NCI-H1694 treated with DMSO at 0.1 percent for 48 hours (cell line): ENCODE measurements around the gene CIDEB.
A peak's percentile ranks its signal among the peaks of the same experiment; 100 is the strongest.
"Not testable (repeated sequence)": the region's sequence is repeated elsewhere in the genome, so short reads cannot be mapped to it uniquely, and the experiment has no call there.

Experiments
- DNase-seq: peaks from one replicate; lab custom pipeline; 2025; lab: John Stamatoyannopoulos, UW

CIDEB gene

DNA sequence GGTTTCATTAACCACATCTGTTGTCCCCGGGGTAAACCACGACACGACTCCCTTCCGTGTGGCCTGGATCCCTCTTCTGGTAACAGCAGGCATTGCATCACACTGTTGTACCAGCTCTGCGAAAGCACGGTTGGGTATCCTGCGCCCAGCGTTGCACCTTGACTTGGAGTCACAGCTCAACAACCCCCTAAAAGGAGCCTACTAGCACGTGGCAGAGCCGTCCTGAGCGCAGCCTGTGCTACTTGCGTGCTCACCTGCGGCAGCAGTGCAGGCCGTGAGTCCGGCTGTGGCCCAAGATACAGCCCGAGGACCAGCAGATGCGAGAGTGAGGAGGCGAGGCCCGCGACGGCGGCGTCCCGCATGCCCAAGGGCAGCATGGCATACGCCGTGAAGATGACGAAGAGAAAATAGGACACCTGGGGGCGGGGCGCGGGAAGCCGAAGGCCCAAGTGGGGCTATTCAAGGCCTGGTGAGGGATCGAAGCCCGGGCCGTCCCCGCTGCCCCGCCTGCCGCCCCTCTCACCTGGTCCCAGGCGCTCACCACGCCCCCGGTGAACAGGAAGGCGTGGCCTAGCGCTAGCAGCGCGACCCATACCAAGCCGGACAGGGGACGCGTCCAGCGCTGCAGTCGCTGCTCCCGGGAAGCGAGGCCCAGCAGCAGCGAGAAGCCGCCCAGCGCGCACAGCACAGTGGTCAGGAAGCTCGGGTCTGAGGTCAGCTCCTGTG, 24.7 kb upstream of the CIDEB start:
- DNase-seq: peak; percentile 59

DNA sequence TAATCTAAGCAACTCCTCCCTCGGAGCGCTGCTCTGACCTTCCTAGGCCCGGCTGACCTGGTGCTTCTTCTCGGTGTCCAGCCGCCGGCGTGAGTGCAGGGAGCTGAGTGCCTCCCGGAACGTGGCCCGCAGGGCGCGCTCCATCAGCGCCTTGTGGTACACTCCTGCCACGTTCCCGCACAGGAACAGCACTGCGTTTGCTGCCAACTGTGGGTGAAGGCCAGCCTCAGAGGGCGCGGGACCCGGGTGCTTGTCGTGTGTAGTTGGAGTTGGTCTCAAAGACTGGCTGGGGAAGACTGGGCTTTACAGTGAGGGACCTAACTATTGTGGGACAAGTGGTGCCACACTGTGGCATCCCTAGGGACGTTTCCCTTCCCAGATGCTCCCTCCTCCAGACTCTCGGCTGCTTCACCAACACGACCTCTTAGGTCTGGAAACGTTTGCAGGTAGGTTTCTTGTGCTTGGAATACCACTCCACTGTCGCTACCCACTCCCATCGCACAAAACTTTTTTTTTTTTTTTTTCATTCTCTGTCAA, 24.0 kb upstream of the CIDEB start:
- no peak for DNase-seq

DNA sequence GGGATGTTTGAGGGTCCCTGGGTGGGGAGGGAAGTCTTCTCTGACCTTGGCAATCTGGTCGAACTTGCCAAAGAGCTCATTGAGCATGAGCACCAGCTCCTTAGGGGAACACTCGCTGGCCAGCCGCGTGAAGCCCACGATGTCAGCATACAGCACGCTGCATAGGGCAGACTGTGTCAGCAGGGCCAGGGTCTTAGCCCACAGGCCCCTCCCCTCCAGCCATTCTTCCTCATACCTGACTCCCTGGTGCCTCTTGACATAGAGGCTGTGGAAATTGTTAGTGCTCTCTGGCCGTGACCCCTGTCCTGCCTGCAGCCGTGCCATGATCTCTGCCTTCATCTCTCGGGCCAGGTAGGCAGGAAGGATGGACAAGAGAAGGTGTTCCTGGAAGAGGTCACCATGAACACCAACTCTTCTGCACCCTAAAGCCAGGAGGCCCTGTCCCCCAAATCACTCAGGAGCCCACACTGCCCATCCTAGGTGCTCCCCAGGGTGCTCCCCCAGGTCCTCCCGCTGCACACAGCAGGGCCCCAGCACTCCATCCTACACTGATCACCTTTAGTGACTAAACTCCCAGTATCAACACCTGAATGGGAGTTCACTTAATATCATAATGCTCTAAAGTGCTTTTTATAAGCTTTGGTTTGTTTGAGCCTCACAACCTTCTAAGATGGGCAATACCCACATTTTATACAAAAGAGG, 23.3 kb upstream of the CIDEB start:
- DNase-seq: no peak

DNA sequence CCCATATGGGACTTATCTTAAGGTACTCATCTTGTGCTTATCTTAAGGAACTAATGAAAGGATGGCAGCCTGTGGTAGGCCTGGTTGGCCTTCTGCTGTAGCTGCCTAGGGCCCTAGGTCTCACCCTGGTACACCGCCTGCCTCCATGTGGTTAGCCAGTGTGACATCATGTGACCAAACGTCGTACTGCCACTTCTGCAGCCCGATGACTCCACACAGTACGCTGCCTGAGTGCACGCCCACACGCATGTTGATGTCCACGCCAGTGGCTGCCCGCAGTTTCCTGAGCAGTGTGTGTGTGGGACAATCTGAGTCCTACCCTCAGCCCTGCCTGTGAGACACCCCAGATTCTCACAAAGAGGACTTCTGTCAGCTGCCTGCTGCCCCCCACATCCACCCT, 22.0 kb upstream of the CIDEB start:
- no peak for DNase-seq

DNA sequence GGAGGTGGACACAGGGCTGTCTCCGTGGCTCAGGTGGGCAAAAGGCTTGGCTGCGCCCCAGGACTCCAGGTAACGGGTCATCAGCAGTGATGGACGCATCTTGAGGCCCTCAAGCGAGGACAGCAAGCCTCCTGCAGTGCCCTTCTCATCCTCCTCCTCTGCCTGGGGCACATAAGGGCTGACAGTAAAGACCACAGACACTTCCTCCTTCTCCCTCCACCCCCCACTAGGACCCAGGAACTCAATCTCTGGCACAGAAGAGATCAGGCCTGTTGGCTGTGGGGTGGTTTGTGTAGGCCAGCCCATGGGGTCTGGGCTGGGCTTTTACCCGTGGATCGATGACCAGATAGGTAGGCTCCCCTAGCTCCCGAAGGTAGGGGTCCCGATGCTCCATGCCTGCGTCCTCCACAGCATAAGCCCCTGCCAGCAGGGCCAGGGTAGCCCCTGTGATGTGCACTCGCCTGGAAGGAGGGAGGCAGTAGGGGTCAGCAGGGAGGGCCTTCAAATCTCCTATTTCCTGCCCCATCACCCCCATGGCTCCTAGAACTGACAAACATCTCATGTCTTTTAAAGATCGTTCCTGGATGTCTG, 21.4 kb upstream of the CIDEB start:
- DNase-seq: no peak

DNA sequence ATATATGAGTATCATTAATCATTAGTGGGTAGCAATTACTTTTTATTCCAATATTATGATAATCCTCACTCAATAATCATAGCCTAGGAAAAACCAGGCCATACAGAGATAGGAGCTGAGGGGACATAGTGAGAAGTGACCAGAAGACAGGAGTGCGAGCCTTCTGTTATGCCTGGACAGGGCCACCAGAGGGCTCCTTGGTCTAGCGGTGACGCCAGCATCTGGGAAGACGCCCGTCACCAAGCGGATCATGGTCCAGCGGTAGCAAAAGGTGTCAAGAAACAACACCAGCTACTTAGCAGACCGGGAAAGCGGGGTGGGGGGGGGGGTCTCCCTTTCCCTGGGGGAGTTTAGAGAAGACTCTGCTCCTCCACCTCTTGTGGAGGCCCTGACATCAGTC, 20.1 kb upstream of the CIDEB start:
- DNase-seq: not testable (repeated sequence)

DNA sequence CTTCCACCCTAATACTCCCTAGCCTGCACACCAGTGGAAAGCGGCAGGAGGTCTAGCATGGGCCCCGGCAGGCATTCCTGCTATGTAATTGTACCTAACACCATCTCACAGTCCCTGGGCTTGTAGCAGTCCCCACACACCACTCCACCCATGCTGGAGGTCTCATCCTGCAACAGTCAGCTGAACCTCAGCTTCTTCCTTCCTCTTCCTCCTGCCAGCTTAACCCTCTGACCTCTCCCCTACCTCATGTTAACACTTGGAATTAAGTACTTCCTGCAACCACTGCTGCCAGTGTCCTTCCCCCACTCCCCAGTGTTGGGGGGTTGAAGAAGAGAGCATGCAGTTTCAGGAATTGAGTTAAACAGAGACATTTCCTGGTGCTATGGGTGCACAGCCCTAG, 19.5 kb upstream of the CIDEB start:
- no peak for DNase-seq

DNA sequence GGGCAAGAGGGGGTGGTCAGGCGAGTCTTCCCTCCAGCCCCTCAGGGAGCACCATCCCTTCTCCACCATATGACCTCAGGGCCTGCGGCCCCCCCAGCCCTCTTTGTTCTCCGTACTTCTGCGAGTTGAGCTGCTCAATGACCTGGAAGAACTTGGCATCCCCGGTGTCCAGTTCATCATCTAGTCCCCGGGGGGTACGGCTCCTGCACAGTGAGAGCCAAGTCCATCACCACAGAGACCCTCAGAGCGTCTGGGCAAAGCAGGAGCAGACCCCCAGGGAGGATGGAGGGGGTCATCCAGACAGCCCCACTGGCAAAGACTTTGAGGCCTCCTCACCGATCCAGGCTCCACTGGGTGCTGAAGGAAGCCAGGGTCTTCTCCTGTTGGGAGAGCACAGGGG, 18.2 kb upstream of the CIDEB start:
- DNase-seq: no peak

DNA sequence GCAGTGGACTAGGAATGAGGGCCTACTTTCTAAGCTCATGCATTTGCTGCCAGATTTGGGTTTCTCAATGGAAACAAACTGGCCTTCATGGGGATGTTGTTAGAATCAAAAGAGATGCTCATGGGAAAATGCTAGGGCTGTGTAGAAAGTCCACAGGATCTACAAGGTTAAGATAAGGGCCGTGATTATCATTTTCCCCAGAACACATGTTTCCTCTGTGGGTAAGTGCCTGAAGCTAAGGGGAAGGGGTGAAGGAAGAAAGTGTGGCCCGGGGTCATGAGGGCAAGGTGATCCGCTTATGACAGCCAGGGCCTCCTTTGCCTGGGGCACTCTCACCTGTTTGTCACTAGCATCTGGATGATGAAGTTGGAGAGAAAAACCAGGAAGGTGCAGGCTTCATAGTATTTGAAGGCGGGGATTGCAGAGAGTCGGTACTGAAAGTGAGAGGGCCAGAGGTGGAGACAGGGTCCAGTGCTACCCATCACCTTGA, 17.3 kb upstream of the CIDEB start:
- DNase-seq: no peak

DNA sequence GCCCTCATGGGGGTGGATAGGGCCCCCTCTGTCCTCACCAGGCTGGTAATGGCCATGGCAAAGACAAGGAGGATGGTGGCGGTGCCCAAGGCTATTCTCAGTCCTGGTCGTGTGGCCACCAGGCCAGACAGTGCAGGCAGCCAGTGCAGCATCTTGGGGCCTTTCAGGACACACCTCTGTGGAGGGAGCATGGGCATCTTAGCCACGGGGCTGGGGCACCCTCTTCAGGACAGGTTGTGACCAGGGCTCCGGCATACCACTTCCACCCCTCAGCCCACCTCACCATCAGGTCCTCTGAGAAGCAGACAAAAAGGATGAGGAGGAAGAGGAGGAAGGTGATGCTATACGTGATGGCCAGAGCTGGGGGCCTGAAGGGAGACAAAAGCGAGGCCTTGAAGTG, 16.2 kb upstream of the CIDEB start:
- DNase-seq: no peak

DNA sequence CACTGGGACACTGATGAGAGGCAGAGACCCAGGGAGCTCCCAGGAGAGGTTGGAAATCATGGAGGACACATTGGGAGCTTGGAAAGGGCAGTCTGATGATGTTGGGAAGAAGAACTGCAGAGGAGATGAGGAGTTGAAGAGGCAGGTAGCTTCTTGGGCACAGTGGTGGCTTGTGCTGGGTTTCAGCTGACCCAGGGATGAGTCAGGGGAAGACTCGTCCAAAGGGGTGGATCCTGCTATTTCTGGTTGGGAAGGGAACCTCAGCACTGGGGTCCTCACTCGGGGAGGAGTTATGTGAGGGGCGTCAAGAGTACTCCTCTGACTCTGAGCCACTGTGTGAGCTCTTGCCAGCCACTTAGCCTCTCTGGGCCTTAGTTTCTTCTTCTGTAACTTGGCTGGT, 15.6 kb upstream of the CIDEB start:
- no peak for DNase-seq

DNA sequence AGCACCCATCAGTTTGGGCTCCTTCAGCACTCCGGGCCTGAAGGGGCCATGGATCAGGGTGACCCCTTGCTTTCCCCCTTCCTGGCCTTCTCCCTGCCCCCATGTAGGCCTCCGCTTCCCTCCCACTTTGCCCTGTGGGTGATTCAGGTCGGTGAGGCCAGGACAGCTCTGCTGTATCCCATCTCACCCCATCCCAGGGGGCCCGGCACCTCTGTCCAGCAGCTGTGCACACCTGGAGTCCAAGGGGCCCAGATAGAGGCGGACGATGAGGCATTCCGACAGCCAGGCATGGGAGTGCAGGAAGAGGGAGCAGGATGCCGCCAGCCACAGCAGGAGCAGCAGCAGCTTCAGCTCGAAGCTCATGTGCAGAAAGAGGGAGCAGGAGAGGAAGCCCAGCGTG, 14.9 kb upstream of the CIDEB start:
- no peak for DNase-seq

DNA sequence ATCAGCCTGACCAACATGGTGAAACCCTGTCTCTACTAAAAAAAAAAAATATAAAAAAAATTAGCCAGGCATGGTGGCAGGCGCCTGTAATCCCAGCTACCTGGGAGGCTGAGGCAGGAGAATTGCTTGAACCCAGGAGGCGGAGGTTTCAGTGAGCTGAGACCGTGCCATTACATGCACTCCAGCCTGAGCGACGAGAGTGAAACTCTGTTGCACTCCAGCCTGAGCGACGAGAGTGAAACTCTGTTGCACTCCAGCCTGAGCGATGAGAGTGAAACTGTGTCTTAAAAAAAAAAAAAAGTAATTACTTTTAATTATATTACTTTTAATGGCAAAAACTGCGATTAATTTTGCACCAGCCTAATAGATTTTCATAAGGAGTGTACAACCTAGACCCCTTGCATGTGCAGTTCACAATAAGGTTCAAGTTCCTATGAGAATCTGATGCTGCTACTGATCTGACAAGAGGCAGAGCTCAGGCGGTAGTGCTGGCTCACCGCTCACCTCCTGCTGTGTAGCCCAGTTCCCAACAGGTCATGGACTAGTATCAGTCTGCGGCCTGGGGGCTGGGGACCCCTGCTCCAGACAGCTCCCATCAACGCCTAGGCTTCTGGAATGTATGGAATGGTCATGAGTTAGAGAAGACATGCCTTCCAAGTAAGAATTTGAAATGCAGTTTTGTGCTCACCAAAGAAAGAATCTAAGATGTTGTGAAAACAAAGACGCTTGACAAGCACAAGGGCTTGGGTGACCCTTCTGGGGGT, 13.6 kb upstream of the CIDEB start:
- DNase-seq: no peak

DNA sequence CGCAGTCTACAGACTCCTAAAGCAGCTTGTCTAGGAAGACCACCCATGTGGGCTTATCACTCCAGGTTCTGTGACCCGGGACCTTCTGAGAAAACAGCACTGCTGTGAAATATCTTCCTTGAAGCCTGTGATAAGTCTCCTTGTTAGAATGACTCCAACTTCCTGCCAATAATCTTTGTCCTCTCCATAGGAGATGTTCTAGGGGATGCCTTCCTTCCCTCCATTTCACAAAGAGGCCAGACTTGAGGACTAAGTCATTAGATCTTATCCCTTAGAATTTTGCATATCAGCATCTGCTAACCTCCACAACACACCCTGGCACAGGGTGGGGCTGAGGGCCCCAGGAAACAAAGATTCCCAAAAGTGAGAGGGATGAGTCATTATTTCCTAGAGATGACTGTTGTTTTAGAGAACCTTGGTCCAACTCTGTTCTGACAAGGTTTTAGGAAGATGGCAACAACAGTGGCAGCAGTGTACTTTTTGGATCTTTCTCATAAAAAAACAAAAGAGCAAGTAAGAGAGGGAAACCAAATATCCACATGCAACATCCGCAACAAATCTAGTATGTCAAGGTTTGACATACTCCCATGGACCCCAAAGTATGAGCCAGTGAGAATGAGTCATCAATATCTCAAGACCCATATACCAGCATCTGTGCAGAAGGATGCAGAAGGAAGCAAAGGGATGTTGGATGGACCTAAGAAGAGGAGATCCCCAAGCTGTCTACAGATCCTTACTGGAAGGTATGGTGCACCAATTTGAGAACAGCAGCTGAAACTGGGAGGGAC, 9.6 kb upstream of the CIDEB start:
- no peak for DNase-seq

DNA sequence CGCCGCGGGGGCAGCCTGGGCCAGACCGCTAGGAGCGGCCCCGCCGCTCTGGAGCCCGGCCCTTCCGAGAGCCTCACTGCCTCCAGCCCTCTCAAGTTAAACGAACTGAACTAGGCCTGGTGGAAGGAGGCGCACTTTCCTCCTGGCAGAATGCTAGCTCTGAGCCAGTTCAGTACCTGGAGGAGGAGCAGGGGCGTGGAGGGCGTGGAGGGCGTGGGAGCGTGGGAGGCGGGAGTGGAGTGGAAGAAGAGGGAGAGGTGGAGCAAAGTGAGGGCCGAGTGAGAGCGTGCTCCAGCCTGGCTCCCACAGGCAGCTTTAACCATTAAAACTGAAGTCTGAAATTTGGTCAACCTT, 8.8 kb upstream of the CIDEB start:
- DNase-seq: no peak

DNA sequence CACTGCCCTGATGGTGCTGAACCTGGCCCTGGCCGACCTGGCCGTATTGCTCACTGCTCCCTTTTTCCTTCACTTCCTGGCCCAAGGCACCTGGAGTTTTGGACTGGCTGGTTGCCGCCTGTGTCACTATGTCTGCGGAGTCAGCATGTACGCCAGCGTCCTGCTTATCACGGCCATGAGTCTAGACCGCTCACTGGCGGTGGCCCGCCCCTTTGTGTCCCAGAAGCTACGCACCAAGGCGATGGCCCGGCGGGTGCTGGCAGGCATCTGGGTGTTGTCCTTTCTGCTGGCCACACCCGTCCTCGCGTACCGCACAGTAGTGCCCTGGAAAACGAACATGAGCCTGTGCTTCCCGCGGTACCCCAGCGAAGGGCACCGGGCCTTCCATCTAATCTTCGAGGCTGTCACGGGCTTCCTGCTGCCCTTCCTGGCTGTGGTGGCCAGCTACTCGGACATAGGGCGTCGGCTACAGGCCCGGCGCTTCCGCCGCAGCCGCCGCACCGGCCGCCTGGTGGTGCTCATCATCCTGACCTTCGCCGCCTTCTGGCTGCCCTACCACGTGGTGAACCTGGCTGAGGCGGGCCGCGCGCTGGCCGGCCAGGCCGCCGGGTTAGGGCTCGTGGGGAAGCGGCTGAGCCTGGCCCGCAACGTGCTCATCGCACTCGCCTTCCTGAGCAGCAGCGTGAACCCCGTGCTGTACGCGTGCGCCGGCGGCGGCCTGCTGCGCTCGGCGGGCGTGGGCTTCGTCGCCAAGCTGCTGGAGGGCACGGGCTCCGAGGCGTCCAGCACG, 8.2 kb upstream of the CIDEB start:
- no peak for DNase-seq

DNA sequence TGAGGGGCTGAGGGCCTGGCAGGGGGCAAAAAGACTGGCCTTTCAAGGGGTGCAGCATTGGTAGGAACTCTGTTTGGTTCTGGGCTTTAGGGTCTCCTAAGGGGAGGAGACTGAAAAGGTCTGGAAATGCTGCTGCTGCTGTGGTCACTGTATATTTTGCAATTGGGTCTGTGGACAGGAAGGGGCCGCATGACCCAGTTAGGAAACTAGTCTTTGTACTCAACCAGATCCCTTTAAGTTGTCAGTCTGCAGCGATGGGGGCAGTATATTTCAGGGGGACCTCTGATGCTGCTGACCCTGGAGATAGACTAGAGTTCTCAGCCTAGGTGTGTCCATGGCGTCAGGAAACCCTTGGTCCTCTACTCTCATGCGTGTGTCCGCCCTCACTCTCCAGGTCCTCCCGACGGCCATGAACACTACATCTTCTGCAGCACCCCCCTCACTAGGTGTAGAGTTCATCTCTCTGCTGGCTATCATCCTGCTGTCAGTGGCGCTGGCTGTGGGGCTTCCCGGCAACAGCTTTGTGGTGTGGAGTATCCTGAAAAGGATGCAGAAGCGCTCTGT, 7.5 kb upstream of the CIDEB start:
- no peak for DNase-seq

DNA sequence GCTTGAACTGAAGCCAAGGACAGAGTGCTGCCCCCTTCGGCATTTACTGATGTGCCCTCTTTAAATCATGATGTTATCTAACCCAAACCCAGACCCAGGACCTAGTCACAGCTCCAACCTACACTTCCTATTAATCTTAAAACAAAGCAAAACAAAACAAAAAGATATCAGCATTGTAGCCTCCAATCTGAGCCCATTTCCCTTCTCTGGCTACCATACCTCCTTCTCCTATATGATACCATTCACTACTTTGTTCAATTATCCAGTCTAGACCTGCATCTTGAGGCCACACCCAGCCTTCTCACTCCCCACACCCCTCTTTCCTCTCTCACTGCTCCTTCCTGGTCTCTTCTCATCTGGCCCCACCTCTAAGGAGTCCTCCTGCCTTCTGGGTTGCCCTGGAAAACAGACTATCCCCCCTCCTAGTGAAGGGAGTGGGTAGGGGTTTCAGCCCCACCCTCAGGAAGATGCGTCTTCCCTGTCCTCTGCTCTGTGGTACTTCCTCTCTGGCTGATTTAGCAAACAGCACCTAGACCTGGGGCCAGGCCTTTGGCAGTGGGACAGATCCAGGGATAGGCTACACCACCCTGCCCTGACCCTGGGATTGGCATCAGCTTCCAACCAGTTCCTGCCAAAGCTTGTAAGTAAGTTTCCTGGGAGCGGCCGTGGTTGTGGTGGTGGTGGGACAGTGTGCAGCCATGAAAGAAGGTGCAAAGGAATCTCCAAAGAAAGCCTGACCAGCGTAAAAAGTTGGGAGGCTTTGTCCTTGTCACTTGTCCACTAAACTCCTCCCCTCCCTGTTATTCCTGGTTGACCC, 6.8 kb upstream of the CIDEB start:
- no peak for DNase-seq

DNA sequence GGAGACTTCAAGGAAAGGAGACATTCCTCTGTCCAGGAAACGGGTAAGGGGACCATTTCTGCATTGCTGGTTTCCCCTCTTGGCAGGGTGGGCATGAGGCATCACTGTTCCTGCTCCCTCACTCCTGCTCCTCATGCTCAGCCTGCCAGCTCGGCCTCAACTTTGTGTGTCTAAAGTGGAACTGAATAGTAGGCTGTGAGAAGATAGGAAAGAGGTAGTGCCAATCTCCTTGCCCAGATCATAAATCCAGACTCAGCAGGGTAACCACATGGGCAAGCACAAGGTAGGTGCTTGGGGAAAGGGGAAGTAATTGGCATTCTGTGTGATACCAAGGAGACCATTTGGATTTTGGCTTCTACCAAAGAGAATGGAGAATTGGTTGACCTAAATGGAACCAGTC, 6.1 kb upstream of the CIDEB start:
- DNase-seq: no peak
